GM19023 (cell line): Measurements from ENCODE around the gene CD101.

Source experiments
- ATAC-seq: cut with Tn5 transposase; IDR thresholded peaks from one replicate; pipeline ENCODE4 v1.9.1; 2021; ENCODE audit warnings: mild to moderate bottlenecking, moderate library complexity; ENCODE audit not compliant: unreplicated experiment

The CD101 gene

DNA sequence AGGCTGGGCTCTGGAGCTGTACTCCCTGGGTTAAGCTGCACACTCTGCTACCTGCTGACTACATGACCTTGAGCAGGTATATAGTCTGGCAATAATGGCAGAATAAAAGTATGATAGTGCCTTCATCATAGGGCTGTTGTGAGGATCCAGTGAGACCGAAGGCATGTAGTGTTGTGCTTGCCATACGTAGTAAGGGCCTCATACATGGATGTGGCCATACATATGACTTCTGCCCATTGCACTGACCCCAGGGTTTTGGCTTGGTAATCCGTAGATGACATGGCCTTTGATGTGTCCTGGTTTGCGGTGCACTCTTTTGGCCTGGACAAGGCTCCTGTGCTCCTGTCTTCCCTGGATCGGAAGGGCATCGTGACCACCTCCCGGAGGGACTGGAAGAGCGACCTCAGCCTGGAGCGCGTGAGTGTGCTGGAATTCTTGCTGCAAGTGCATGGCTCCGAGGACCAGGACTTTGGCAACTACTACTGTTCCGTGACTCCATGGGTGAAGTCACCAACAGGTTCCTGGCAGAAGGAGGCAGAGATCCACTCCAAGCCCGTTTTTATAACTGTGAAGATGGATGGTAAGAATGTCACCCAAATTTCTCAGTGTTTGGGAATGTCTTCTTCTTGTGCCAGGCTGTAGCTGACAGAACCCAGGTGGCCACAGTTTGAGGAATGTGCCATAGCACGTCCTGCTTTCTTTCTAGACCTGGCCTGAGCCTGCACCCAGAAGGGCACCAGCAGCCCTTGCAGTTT lies 17.0 kb upstream of the CD101 start:
- ATAC-seq: no peak

- no peak for ATAC-seq
Measured at GRCh38 chr1:116986421-116987255, 14.9 kb upstream of the CD101 start.

- no peak for ATAC-seq
Measured at GRCh38 chr1:116987256-116987555, 14.4 kb upstream of the CD101 start.

GRCh38 chr1:116988248-116988647 lies 13.3 kb upstream of the CD101 start:
- ATAC-seq: no peak

GRCh38 chr1:116988908-116989307 lies 12.7 kb upstream of the CD101 start:
- ATAC-seq: no peak

GRCh38 chr1:116989835-116990234 lies 11.7 kb upstream of the CD101 start:
- no peak for ATAC-seq

DNA sequence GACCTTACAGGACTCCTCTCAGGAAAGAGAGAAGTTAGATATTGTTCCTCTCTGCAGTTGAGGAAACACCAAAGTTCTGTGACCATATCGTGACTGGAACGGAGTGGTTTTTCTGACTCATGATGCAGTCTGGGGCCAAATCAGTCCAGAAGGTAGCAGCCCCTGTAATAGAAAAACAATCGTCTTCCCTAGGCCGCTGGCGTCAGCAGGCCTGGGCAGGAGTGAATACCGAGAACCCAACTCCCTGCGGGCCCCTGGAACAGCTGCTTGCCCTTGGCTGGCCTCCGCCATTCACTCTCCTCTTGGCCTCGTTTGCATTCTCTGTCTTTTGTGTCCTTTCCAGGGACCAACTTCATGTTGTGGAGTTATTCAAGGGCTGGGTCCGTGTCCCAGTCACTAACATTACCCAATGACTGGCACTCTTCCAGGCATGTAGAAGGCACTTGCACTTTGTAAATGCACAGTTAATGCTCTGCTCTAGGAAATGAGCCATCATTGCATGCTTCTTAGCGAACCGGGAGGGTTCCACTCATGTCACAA lies 10.9 kb upstream of the CD101 start:
- ATAC-seq: no peak

DNA sequence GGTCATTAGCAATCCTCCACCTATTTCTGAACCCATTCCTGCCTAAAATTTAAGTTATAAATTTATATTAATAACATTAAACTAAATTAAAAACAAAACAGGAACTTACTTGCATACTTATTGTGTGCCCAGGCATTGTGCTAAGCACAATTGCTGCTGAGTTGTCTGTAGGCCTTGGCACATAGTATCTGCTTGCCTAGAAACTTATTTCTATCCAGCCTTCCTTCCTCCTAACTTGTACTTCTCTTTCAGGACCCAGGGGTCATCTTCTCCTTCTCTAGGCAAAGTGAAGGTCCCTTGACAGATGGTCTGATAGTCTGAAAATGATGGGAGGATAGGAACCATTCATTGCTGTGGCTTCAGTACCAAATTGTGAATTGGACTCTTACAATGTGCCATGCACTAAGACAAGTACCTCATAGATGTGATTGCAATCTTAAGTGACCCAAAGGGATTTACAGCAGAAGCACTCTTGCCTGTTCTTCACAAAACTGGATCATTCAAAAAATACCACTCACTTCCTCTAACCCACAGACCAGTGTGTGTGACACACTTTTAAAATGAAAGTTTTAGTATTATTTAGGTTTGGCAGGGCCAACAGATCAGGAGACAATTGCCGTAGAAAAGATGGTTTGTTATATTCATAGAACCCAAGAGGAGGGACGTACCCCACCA lies 10.3 kb upstream of the CD101 start:
- no peak for ATAC-seq

GRCh38 chr1:116991918-116992317 lies 9.6 kb upstream of the CD101 start:
- ATAC-seq: no peak

DNA sequence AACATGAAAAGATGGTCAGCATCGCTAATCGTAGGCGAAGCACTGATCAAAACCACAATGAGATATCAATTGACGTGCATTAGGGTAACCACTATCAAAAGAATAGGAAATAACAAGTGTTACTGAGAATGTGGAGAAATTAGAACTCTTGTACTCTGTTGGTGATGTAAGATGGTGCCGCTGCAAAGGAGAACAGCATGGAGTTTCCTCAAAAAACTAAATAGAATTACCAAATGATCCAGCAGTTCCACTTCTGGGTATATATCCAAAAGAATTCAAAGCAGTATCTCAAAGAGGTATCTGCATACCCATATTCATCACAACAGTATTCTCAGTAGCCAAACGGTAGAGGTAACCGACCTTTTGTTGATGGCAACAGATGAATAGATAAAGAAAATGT lies 8.3 kb upstream of the CD101 start:
- ATAC-seq: no peak

DNA sequence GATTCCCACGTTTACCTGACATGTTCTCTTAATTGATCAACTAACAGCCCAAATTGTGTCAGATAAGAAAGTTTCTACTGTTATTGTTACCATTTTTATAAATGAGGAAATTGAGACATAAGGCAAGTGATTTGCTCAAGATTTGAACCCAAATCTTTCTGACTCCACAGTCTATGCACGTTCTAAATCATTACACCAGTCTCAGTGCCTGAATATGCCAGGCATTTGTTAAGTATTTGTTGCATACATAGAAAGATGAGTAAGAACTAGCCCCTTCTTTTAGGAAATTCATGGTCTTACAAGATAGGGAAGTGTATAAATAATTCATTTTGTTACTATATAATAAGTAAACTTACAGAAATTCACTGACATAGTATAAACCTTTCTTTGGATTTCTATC lies 7.1 kb upstream of the CD101 start:
- ATAC-seq: no peak

GRCh38 chr1:116997066-116997465 lies 4.5 kb upstream of the CD101 start:
- no peak for ATAC-seq

DNA sequence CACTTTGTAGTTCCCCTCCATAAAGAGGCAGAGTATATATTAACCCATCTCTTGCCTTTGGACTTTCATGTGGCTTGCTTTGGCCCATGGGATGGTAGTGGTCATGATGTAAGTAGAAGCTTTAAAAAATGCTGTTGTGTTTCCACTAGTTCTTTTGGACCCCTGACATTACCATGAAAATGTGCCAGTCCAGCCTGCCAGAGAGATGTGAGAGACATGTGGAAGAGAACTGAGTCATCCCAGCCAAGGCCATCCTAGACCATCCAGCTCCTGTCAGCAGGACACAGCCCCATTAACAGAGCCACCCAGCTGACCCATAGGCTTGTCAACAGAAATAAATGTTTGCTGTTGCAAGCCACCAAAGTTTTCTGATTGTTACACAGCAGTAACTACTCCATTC lies 3.9 kb upstream of the CD101 start:
- no peak for ATAC-seq

- no peak for ATAC-seq
Measured at GRCh38 chr1:116999596-116999995, 2.0 kb upstream of the CD101 start.

GRCh38 chr1:117000142-117000541 lies 1.4 kb upstream of the CD101 start:
- no peak for ATAC-seq

GRCh38 chr1:117003223-117003875 lies 1.8 kb downstream of the CD101 start:
- ATAC-seq: no peak

DNA sequence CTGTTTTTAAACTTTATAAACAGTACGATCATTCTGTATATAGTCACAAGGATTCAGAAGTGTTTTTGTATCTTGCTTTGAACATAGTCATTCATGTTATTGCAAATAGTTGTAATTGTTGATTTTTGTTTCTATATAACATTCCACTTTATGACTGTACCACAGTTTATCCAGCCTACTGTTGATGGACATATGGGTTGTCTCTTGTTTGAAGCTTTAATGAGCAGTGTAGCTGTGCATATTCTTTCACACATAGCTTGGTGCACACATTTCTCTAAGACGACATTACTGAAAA lies 6.1 kb downstream of the CD101 start:
- no peak for ATAC-seq

DNA sequence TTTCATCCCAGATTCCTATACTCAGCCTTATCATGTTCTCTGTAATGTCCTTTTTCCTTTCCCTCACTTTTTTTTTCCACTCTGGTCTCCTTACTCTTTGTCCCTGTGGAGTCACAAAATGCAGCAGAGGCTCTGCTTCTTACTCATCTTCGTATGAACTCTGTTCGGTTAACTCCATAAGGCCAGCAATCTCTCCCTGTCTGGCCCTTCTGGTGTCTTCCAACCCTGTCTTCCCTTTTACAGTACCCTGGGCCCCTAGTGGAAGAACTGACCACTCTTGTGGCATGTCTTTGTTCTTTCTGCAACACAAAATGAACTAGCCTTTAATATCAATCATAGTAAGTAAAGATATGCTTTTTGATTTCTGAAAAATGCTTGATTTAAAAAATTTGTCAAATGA lies 7.1 kb downstream of the CD101 start:
- no peak for ATAC-seq

DNA sequence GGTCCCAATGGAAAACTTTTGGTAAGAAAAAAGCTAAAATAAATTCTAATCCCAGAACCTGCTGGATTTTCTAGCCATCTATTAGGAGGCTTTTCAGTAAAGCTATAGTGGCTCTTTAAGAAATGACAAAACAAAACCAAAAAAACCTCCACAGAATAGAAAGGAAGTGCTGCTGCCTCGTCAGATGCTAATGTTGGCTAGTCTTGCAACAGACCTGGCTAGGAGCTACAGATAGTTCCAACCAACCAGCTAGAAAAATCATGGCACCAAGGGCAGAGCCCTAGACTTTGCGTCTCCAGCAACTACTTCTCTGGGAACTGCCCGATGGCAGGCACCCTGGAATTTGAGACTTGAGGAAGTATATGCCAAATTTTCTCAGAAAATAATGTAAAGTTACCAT lies 7.6 kb downstream of the CD101 start:
- no peak for ATAC-seq

- no peak for ATAC-seq
Measured at GRCh38 chr1:117010310-117010969, 8.9 kb downstream of the CD101 start.

DNA sequence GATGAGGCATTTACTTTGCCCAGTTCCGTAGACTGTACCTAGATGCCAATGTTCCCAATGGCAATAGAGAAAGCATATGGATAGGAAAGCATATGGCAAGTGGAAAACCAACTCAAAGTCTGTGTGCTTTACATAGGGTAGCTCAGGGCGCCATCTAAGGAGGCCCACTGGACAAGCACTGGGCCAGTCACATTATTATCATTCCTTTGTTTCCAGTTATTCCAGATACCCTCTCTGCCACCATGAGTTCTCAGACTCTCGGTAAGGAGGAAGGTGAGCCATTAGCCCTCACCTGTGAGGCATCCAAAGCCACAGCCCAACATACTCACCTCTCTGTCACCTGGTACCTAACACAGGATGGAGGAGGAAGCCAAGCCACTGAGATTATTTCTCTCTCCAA lies 9.8 kb downstream of the CD101 start:
- no peak for ATAC-seq
